Pancreas (tissue), 10 donors: ENCODE measurements around the gene THTPA. TPM values are rescaled to one million over a fixed set of nuclear protein-coding genes. Genes with fewer than 3 reads are reported as not detected.

Experiments
- ATAC-seq, 4 donors: fragments of 200-7000 bp; cut with Tn5 transposase; one replicate each; pipeline versions ENCODE4 v1.8.0 to v1.9.1; 2020; ENCODE audit warnings: mild to moderate bottlenecking in 4 of 4, moderate library complexity in 4 of 4
- DNase-seq, 6 donors: peaks; one replicate each; pipeline ENCODE4 v3.0.0-alpha.2; 2020
- FAIRE-seq: peaks from 2 replicates; lab custom pipeline; 2012; peaks lifted over from hg19 to GRCh38; lab: Jason Lieb, UNC
- H3K27ac ChIP-seq, 4 donors: fragments of 200-600 bp; sonication (generic); 1 replicate in 3 of 4; 2 replicates in 1 of 4; pipeline versions ENCODE4 v1.5.0 to v1.8.0; 2020
- H3K27me3 ChIP-seq, 4 donors: fragments of 200-600 bp; one replicate each; pipeline ENCODE4 v1.8.0; 2021
- H3K36me3 ChIP-seq, 3 donors: fragments of 200-600 bp; sonication (generic) in 1 of 3; one replicate each; pipeline versions ENCODE4 v1.5.0 to v1.8.0; 2020 to 2021
- H3K4me1 ChIP-seq, 3 donors: fragments of 200-600 bp; one replicate each; pipeline ENCODE4 v1.8.0; 2021
- H3K4me3 ChIP-seq, 4 donors: fragments of 200-600 bp; sonication (generic) in 2 of 4; one replicate each; pipeline versions ENCODE4 v1.5.0 to v1.8.0; 2020 to 2021
- H3K9me3 ChIP-seq, 4 donors: fragments of 200-600 bp; one replicate each; pipeline ENCODE4 v1.8.0; 2021
- WGBS, 2 donors: extraction: QIAGEN DNeasy Blood & Tissue Kit; methylation state at CpG; one replicate each; pipeline ENCODE4 v1.1.7; 2013; 5-methylcytosine and 5-hydroxymethylcytosine counted together
- intact Hi-C, 3 donors: fragments of 100-400 bp; cut with DNase I; formaldehyde crosslinking; loops; one replicate each; pipeline versions ENCODE4 v1.11.1 to v1.14.2; 2022
- polyA plus RNA-seq, 2 donors: library from polyadenylated mRNA; stranded (reverse); fragments of 200-250 nt; gene quantifications; one replicate each; pipeline ENCODE4 v1.2.3, GENCODE V29; 2013
- total RNA-seq, 6 donors: library from RNA; stranded (reverse); fragmentation: NEBNext Ultra II Directional in 4 of 6; extraction: Animal tissue kit (Norgen Biotek cat#: 25700) in 4 of 6; gene quantifications; one replicate each; pipeline versions ENCODE4 v1.2.1 to v1.2.4, GENCODE V29; 2021 to 2023
- TF ChIP-seq, protein P1 (sequence below), 4 donors: fragments of 200-600 bp; sonication (generic) in 3 of 4; IDR thresholded peaks; one replicate each; pipeline versions ENCODE4 v1.5.0 to v1.8.0; 2021; ENCODE audit warnings: antibody characterized with exemption in 4 of 4
- donor health status: healthy with polysubstance abuse.
- donor health status: DM: no; HTN: no; CAD: no; lungs with moderate emphysema.
- donor health status: DM: no; HTN: no; CAD: no.
- donor health status: control.
- donor health status: control.
- donor health status: Bipolar disorder and iron deficiency.
- donor health status: DM: yes; HTN: yes; CAD: no.
- donor health status: DM: no; HTN: no; CAD: no.
- donor health status: DM: no; HTN: no; CAD: no.
- donor health status: DM: yes; HTN: yes; CAD: no.

The THTPA gene
- total and polyA plus RNA-seq, 8 donors = 5.6 to 11.9 (median 9.3) TPM

GRCh38 chr14:23521785-23522640, 34.1 kb upstream of the THTPA start:
- H3K27ac ChIP-seq = no peak overlapping the region
- TF ChIP-seq, protein P1, sequence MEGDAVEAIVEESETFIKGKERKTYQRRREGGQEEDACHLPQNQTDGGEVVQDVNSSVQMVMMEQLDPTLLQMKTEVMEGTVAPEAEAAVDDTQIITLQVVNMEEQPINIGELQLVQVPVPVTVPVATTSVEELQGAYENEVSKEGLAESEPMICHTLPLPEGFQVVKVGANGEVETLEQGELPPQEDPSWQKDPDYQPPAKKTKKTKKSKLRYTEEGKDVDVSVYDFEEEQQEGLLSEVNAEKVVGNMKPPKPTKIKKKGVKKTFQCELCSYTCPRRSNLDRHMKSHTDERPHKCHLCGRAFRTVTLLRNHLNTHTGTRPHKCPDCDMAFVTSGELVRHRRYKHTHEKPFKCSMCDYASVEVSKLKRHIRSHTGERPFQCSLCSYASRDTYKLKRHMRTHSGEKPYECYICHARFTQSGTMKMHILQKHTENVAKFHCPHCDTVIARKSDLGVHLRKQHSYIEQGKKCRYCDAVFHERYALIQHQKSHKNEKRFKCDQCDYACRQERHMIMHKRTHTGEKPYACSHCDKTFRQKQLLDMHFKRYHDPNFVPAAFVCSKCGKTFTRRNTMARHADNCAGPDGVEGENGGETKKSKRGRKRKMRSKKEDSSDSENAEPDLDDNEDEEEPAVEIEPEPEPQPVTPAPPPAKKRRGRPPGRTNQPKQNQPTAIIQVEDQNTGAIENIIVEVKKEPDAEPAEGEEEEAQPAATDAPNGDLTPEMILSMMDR (IDR thresholded peaks at IDR 0.05) = no peak
- no peaks in the 10 kb centered on the region for H3K9me3 ChIP-seq
- intact Hi-C loops = no loop called here
- ATAC-seq (no peak), DNase-seq (no peak), FAIRE-seq (no peak)
- no peak overlapping the region for H3K4me3 ChIP-seq
- 85 to 86% methylated on average over 20 of the region's 20 CpGs for WGBS, 2 donors
- H3K36me3 ChIP-seq = no peaks in the 10 kb centered on the region
- H3K4me1 ChIP-seq = no peaks in the 10 kb centered on the region
- H3K27me3 ChIP-seq = no peaks in the 10 kb centered on the region

- TF ChIP-seq, protein P1 (IDR thresholded peaks at IDR 0.05) = no peak
- WGBS, 2 donors = 86 to 90% methylated on average over 9 of the region's 9 CpGs
- Histone ChIP-seq H3K9me3 (no peaks in the 10 kb centered on the region), H3K4me1 (no peaks in the 10 kb centered on the region), H3K27ac (no peak overlapping the region), H3K36me3 (no peaks in the 10 kb centered on the region), H3K27me3 (no peaks in the 10 kb centered on the region), H3K4me3 (no peak overlapping the region)
- intact Hi-C loops = no loop called here
- FAIRE-seq (no peak), ATAC-seq (no peak), DNase-seq (no peak)
These were observed 33.4 kb upstream of the THTPA start for GRCh38 chr14:23522643-23523198.

DNA sequence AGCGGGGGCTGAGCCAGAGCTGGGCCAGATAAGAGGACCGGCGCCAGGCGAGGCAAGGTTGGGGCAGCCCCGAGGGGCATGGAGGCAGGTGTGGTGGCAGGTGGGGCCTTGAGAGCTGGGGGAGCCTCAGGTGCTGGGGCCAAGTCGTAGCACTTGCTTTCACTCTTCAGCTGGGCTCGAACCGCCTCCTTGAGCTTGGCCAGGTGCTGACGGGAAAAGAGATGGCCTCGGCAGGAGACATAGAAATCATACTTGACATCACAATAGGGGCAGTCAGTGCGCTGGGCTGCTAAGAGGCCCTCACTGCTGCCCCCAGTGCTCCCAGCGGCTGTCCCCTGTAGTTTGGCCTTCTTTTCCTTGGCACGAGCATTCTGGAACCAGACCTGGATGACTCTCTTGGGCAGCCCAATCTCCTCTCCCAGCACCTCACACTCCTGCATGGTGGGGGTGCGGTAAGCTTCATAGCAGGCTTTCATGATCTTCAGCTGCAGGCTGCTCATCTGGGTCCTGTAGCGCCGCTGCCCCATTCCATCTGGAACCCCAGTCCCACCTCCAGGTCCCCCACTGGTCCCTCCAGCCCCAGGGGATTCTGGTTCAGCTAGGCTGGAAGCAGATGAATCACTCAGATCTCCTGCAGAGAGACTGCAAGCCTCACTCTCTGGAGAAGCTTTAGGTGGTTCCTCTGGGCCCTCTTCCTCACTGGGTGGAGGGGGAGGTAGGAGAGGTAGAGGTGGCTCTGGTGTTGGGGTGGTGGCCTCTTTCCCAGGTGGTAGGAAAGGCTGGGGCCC, 32.6 kb upstream of the THTPA start:
- no peak for FAIRE-seq
- Histone ChIP-seq H3K27ac (no peak overlapping the region), H3K36me3 (no peaks in the 10 kb centered on the region), H3K4me3 (no peak overlapping the region), H3K4me1 (no peaks in the 10 kb centered on the region), H3K27me3 (no peaks in the 10 kb centered on the region), H3K9me3 (no peaks in the 10 kb centered on the region)
- TF ChIP-seq, protein P1 (IDR thresholded peaks at IDR 0.05) = no peak
- no peak for DNase-seq
- intact Hi-C loops = no loop called here
- 89 to 94% methylated on average over 16 of the region's 16 CpGs for WGBS, 2 donors
- ATAC-seq = no peak

DNA sequence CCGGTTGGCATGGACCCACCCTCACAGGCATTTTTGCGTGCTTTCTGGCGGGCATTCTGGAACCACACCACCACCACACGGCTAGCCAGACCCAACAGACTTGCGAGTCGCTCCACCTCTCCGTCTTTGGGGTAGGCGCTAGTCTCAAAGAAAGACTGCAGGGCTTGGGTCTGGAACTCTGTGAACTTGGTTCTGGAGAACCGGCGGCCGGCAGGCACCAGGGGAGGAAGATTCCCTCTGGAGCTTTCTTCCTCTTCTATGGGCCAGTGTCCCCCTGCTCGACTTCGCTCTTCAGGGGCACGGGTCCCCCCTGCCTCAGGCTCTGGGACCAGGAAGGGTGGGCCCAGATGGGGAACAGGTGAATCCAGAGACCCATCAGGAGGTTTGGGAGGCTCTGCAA, 31.1 kb upstream of the THTPA start:
- ATAC-seq (no peak), DNase-seq (no peak)

More for the DNA sequence above, 31.1 kb upstream of the THTPA start:
- TF ChIP-seq, protein P1 (IDR thresholded peaks at IDR 0.05) = no peak
- Histone ChIP-seq H3K27me3 (no peaks in the 10 kb centered on the region), H3K36me3 (no peaks in the 10 kb centered on the region), H3K4me3 (no peak overlapping the region), H3K9me3 (no peaks in the 10 kb centered on the region), H3K27ac (no peak overlapping the region), H3K4me1 (no peaks in the 10 kb centered on the region)
- intact Hi-C loops = no loop called here
- WGBS, 2 donors = 88 to 94% methylated on average over 14 of the region's 14 CpGs
- no peak for FAIRE-seq
